Measurements from ENCODE around the gene PTOV1. TPM values are rescaled to one million over a fixed set of nuclear protein-coding genes. Genes with fewer than 3 reads are reported as not detected.
A peak's percentile ranks its signal among the peaks of the same experiment; 100 is the strongest.

The PTOV1 gene
- total RNA-seq, 6 experiments from 2014 or later: 157 to 176 (median 162) TPM

- Mint-ChIP-seq H3K4me1 (ENCODE audit: low read depth) (peaks cover 17% of the 10 kb centered on the region), H3K4me3 (peak overlapping the region; percentile 22; the same call in 1 of the 2 replicates), H3K27me3 (ENCODE audit: insufficient read depth) (peaks cover 20% of the 10 kb centered on the region), H3K27ac (peak overlapping the region; percentile 91), H3K9me3 (no peaks in the 10 kb centered on the region), H3K36me3 (ENCODE audit: low read depth) (peaks cover 27% of the 10 kb centered on the region)
- TF ChIP-seq CTCF (IDR thresholded peaks at IDR 0.05): no peak
- DNase-seq: no peak
Measured at GRCh38 chr19:49859682-49860335, 8.8 kb downstream of the PTOV1 start.

- DNase-seq: no peak
- peaks cover 20% of the 10 kb centered on the region for H3K27me3 Mint-ChIP-seq (ENCODE audit: insufficient read depth)
- no peaks in the 10 kb centered on the region for H3K9me3 Mint-ChIP-seq
- TF ChIP-seq CTCF (IDR thresholded peaks at IDR 0.05): no peak
- no peak overlapping the region for H3K27ac Mint-ChIP-seq
- peaks cover 24% of the 10 kb centered on the region for H3K4me1 Mint-ChIP-seq (ENCODE audit: low read depth)
- H3K36me3 Mint-ChIP-seq (ENCODE audit: low read depth): peaks cover 29% of the 10 kb centered on the region
- H3K4me3 Mint-ChIP-seq: no peak overlapping the region
Measured at GRCh38 chr19:49860336-49861102, 9.6 kb downstream of the PTOV1 start.

GRCh38 chr19:49861107-49861506 is 10.1 kb downstream of the PTOV1 start:
- Mint-ChIP-seq H3K4me1 (ENCODE audit: low read depth) (peaks cover 30% of the 10 kb centered on the region), H3K27ac (no peak overlapping the region), H3K36me3 (ENCODE audit: low read depth) (peaks cover 30% of the 10 kb centered on the region), H3K4me3 (no peak overlapping the region), H3K9me3 (peaks cover 4% of the 10 kb centered on the region; the same call in 1 of the 2 replicates), H3K27me3 (ENCODE audit: insufficient read depth) (peaks cover 17% of the 10 kb centered on the region)
- DNase-seq: no peak
- no peak for TF ChIP-seq CTCF (IDR thresholded peaks at IDR 0.05)

- peaks cover 37% of the 10 kb centered on the region for H3K4me1 Mint-ChIP-seq (ENCODE audit: low read depth)
- H3K36me3 Mint-ChIP-seq (ENCODE audit: low read depth): peaks cover 37% of the 10 kb centered on the region
- no peak for DNase-seq
- no peak overlapping the region for H3K4me3 Mint-ChIP-seq
- peaks cover 18% of the 10 kb centered on the region for H3K27me3 Mint-ChIP-seq (ENCODE audit: insufficient read depth)
- no peak for TF ChIP-seq CTCF (IDR thresholded peaks at IDR 0.05)
- peaks cover 5% of the 10 kb centered on the region; the same call in 1 of the 2 replicates for H3K9me3 Mint-ChIP-seq
- H3K27ac Mint-ChIP-seq: no peak overlapping the region
Measured at GRCh38 chr19:49861541-49862378, 10.8 kb downstream of the PTOV1 start.

- H3K36me3 Mint-ChIP-seq (ENCODE audit: low read depth): peaks cover 38% of the 10 kb centered on the region
- H3K9me3 Mint-ChIP-seq: peaks cover 5% of the 10 kb centered on the region; the same call in 1 of the 2 replicates
- no peak overlapping the region for H3K27ac Mint-ChIP-seq
- peak; percentile 53 for TF ChIP-seq CTCF (IDR thresholded peaks at IDR 0.05)
- no peak overlapping the region for H3K4me3 Mint-ChIP-seq
- DNase-seq: no peak
- H3K27me3 Mint-ChIP-seq (ENCODE audit: insufficient read depth): peaks cover 18% of the 10 kb centered on the region
- peaks cover 42% of the 10 kb centered on the region for H3K4me1 Mint-ChIP-seq (ENCODE audit: low read depth)
Measured at GRCh38 chr19:49862391-49863253, 11.7 kb downstream of the PTOV1 start.
